Breast epithelium (tissue), 4 donors: ENCODE results near the gene MYPOP. TPM values are rescaled to one million over a fixed set of nuclear protein-coding genes. Genes with fewer than 3 reads are reported as not detected.

Experiments used
- DNase-seq, 2 donors: peaks; one replicate each; pipeline ENCODE4 v3.0.0-alpha.2; 2019; ENCODE audit warnings: low spot score in 2 of 2
- H3K27ac ChIP-seq, 2 donors: fragments of 200-600 bp; sonication (generic) in 1 of 2; one replicate each; pipeline ENCODE4 v1.5.1; 2016 to 2019; ENCODE audit warnings: mild to moderate bottlenecking in 1 of 2
- H3K27me3 ChIP-seq, 2 donors: fragments of 200-600 bp; sonication (generic) in 1 of 2; one replicate each; pipeline versions ENCODE4 v1.5.1 to v1.6.0; 2017 to 2019; ENCODE audit warnings: control low read depth in 1 of 2, mild to moderate bottlenecking in 1 of 2
- H3K36me3 ChIP-seq: fragments of 200-600 bp; one replicate; pipeline ENCODE4 v1.5.1; 2019
- H3K4me1 ChIP-seq, 2 donors: fragments of 200-600 bp; sonication (generic); one replicate each; pipeline ENCODE4 v1.5.1; 2016 to 2019; ENCODE audit warnings: control low read depth in 1 of 2
- H3K4me3 ChIP-seq, 3 donors: fragments of 200-600 bp; sonication (generic); 1 replicate in 2 of 3; 2 replicates in 1 of 3; pipeline ENCODE4 v1.5.1; 2016 to 2019; ENCODE audit warnings: mild to moderate bottlenecking in 3 of 3, moderate library complexity in 2 of 3
- H3K9me3 ChIP-seq, 2 donors: fragments of 200-600 bp; sonication (generic) in 1 of 2; one replicate each; pipeline ENCODE4 v1.5.1; 2016 to 2019; ENCODE audit warnings: control low read depth in 1 of 2
- CTCF ChIP-seq, 3 donors: fragments of 450-650 bp; IDR thresholded peaks; one replicate each; pipeline ENCODE4 v1.5.1; 2016 to 2017; ENCODE audit warnings: antibody characterized with exemption in 3 of 3, mild to moderate bottlenecking in 3 of 3, moderate library complexity in 3 of 3
- POLR2A ChIP-seq: fragments of 450-650 bp; IDR thresholded peaks from one replicate; pipeline ENCODE4 v1.6.1; 2016; ENCODE audit warnings: antibody characterized with exemption, mild to moderate bottlenecking, moderate library complexity
- POLR2AphosphoS5 ChIP-seq, 3 donors: sonication (generic); formaldehyde crosslinking; IDR thresholded peaks; one replicate each; pipeline ENCODE4 v1.6.1; 2017; ENCODE audit warnings: antibody characterized with exemption in 3 of 3
- intact Hi-C: fragments of 100-400 bp; cut with DNase I; formaldehyde crosslinking; loops from one replicate; pipeline ENCODE4 v1.15.1; 2023; ENCODE audit warnings: low total_unique reads
- total RNA-seq, 3 donors: library from RNA; depleted of rRNA; stranded (reverse); fragments of >200 nt; gene quantifications; one replicate each; pipeline ENCODE4 v1.1.0, GENCODE V29; 2016

Gene MYPOP
- total RNA-seq, 3 donors from 2014 or later, result 2.0 to 5.9 (median 2.4) TPM

DNA sequence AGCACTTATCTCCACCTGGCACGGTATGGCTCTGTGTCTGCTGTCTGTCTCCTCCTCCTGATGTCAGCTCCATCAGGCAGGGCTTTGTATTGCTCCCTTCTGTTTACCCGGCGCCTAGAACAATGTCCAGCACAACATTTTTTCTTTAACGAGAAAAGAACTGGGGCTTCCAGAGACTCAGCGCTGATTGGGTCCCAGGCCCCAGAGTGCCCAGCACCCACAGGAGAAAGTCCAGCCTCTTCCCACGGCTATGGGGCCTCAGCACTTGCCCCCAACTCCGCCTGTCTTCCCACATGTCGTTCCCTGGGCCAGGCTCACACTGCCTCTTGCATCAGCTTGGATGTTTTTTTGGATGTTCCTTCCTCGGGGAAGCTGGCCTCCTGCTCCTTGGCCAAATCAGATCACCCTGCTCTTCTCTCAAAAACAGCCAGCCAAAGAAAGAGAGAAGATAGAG lies 6.9 kb downstream of the MYPOP start:
- H3K9me3 ChIP-seq, result no peaks in the 10 kb centered on the region
- no peaks in the 10 kb centered on the region for H3K4me1 ChIP-seq
- peak overlapping the region in 1 of 2 donors; percentile 74 for H3K27ac ChIP-seq
- intact Hi-C loops, result no loop called here
- no peak overlapping the region for H3K4me3 ChIP-seq
- no peaks in the 10 kb centered on the region for H3K27me3 ChIP-seq
- TF ChIP-seq CTCF (IDR thresholded peaks at IDR 0.05) (no peak), POLR2AphosphoS5 (IDR thresholded peaks at IDR 0.05) (no peak), POLR2A (no peak)
- no peaks in the 10 kb centered on the region for H3K36me3 ChIP-seq
- no peak for DNase-seq

DNA sequence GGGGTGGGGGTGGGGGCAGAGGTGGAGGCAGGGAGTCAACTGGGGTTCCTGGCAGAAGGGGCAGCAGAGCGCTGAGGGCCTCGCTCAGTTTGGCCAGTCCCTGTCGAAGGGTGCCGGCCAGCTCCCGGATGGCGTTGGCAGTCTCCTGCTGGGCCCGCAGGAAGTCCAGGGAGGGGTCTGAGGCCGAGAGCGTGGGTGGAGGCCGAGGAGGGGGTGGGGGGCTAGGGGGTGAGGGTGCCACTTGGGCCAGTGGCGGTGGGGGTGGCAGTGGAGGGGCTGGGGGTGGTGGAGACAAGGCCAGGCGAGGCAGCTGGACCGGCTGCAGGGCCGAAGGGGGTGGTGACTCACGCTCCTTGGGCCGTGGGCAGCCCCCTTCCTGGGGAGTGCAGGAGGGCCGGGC lies 11.5 kb downstream of the MYPOP start:
- H3K9me3 ChIP-seq, result no peaks in the 10 kb centered on the region
- no peaks in the 10 kb centered on the region for H3K36me3 ChIP-seq
- H3K4me3 ChIP-seq, result no peak overlapping the region
- H3K27ac ChIP-seq, result no peak overlapping the region
- TF ChIP-seq POLR2AphosphoS5 (IDR thresholded peaks at IDR 0.05), result no peak
- DNase-seq, result no peak
- no peaks in the 10 kb centered on the region for H3K27me3 ChIP-seq
- H3K4me1 ChIP-seq, result no peaks in the 10 kb centered on the region
- intact Hi-C loops, result no loop called here

DNA sequence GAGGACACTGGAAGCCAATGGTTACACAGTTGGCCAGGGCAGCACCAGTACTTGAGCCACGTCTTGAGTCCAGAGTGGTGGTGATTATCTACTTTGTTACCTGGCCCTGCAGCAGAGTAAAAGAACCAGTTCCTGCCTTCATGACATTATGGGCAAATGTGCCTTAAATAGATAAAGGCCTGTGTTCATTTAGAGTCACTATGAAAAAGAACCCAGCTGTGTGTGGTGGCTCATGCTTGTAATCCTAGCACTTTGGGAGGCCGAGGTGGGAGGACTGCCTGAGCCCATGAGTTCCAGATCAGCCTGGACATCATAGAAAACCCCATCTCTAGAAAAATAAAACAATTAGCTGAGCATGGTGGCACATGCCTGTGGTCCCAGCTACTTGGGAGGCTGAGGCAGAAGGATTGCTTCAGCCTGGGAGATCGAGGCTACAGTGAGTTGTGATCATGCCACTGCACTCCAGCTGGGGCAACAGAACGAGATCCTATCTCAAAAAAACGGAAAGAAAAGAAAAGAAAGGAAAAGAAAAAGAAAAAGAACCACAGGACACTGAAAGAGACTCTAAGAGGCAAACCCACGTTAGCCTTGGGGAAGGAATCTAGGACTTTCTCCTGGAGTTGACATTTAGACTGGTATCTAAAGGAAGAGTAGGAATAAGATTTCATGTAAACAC lies 13.1 kb downstream of the MYPOP start:
- no peak for DNase-seq
- intact Hi-C loops, result loop anchor here (2.0 kb wide), 1 partner anchor 119 kb away; no protein-coding TSS in a partner anchor

GRCh38 chr19:45887200-45887710 lies 15.2 kb downstream of the MYPOP start:
- Histone ChIP-seq H3K9me3 (no peaks in the 10 kb centered on the region), H3K4me3 (peak overlapping the region; percentile 80 to 86 (median 84)), H3K27ac (peak overlapping the region; percentile 91 to 92), H3K4me1 (peaks cover 16 to 22% of the 10 kb centered on the region in 2 donors), H3K36me3 (no peaks in the 10 kb centered on the region), H3K27me3 (peaks cover 0 to 2% of the 10 kb centered on the region in 2 donors)
- no peak for DNase-seq
- TF ChIP-seq POLR2AphosphoS5 (IDR thresholded peaks at IDR 0.05), result no peak
- intact Hi-C loops, result no loop called here

More for the DNA sequence above, 13.1 kb downstream of the MYPOP start:
- Histone ChIP-seq H3K36me3 (no peaks in the 10 kb centered on the region), H3K4me1 (peaks cover 7 to 8% of the 10 kb centered on the region in 2 donors), H3K27ac (no peak overlapping the region), H3K27me3 (peaks cover 0 to 2% of the 10 kb centered on the region in 2 donors), H3K4me3 (no peak overlapping the region), H3K9me3 (no peaks in the 10 kb centered on the region)
- no peak for TF ChIP-seq POLR2AphosphoS5 (IDR thresholded peaks at IDR 0.05)
- no peak for TF ChIP-seq POLR2A
- no peak for TF ChIP-seq CTCF (IDR thresholded peaks at IDR 0.05)

DNA sequence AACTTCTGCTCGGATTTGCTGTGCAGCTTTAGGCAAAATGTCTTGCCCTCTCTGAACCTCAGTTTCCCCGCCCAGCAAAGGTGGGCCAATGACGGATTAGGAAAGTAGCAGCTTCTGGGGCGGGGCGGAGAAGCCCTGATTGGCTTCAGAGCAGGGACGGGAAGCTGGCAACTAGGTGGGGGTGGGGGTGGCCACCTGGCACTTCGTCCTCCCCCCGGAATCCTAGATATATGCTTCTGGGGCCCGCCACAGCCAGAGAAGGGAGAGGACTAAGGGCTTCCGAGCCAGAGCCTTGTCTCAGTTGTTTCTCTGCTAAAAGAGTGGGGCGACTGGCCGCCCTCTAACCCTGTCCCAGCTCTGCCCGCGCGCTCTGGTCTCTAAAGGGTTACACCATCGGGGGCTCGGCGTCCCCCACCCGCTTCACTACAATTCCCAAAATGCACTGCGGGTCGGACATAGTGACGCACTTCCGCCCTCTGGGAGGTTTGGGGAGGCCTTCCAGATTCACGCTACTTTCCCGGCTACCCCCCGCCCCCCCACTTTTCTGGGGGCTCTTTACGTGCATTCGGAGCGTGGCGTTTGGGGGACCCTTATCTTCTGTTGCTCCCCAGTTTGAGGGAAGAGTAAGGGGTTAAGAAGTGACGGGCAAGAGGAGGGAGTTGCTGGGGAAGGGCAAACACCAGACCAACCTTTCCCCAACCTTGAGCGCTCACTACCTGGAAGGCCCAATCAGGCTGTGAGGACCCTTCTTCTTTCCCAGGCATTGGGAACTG lies 15.8 kb downstream of the MYPOP start:
- peaks cover 16 to 22% of the 10 kb centered on the region in 2 donors for H3K4me1 ChIP-seq

More for the DNA sequence above, 15.8 kb downstream of the MYPOP start:
- Histone ChIP-seq H3K27me3 (peaks cover 0 to 2% of the 10 kb centered on the region in 2 donors), H3K4me3 (peak overlapping the region; percentile 80 to 86 (median 84)), H3K27ac (peak overlapping the region; percentile 91 to 92), H3K36me3 (no peaks in the 10 kb centered on the region), H3K9me3 (no peaks in the 10 kb centered on the region)
- peak; percentile 63 for TF ChIP-seq POLR2A
- peak; percentile 63 to 91 (median 78) for TF ChIP-seq POLR2AphosphoS5 (IDR thresholded peaks at IDR 0.05)
- TF ChIP-seq CTCF (IDR thresholded peaks at IDR 0.05), result no peak
- intact Hi-C loops, result no loop called here
- peak; percentile 86 to 89 for DNase-seq
